Fibroblast of pulmonary artery (primary cell): ENCODE measurements around the gene SORCS2.

Experiments
- DNase-seq: peaks from one replicate; pipeline ENCODE4 v3.0.0-alpha.2; 2010; ENCODE audit warnings: low read depth
- H3K4me3 ChIP-seq: replicated peaks from 2 replicates; pipeline ENCODE4 v1.5.1; 2011; ENCODE audit warnings: low read depth, mild to moderate bottlenecking, control low read depth, low read length, moderate library complexity
- CTCF ChIP-seq: IDR thresholded peaks from 2 replicates; pipeline ENCODE4 v1.5.1; 2011; ENCODE audit warnings: mild to moderate bottlenecking, control low read depth, low read length, inconsistent platforms; ENCODE audit errors: missing control alignments

SORCS2 gene

DNA sequence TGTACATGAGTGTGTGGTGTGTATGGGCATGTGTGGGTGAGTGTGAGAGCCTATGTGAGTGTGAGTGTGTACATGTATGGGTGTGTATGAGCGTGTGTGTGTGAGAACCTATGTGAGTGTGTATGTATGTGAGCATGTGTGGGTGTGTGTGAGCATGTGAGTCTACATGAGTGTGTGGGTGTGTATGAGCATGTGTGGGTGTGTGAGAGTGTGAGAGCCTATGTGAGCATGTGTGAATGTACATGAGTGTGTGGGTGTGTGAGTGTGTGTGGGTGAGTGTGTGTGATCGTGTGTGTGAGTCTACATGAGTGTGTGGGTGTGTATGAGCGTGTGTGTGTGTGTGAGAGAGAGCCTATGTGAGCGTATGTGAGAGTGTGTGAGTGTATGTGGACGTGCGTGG lies 447.8 kb downstream of the SORCS2 start:
- H3K4me3 ChIP-seq = no peak overlapping the region
- no peak for TF ChIP-seq CTCF
- no peak for DNase-seq

DNA sequence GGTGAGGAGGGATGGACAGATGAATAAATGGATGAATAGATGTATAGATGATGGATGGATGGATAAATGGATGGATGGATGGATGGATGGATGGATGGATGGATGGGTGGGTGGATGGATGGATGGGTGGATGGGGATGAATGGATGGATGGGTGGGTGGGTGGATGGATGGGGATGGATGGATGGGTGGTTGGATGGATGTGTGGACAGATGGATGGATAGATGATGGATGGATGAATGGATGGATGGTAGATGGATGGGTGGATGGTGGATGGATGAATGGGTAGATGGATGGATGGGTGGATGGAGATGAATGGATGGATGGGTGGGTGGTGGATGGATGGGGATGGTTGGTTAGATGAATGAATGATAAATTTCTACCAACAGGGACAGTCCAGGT lies 449.4 kb downstream of the SORCS2 start:
- TF ChIP-seq CTCF = no peak
- no peak overlapping the region for H3K4me3 ChIP-seq
- no peak for DNase-seq

- H3K4me3 ChIP-seq = no peak overlapping the region
- no peak for DNase-seq
Observed at GRCh38 chr4:7642741-7643458, 450.6 kb downstream of the SORCS2 start.

GRCh38 chr4:7645158-7645557 lies 452.8 kb downstream of the SORCS2 start:
- no peak overlapping the region for H3K4me3 ChIP-seq
- no peak for TF ChIP-seq CTCF
- DNase-seq = no peak

More at GRCh38 chr4:7642741-7643458, 450.6 kb downstream of the SORCS2 start:
- no peak for TF ChIP-seq CTCF

DNA sequence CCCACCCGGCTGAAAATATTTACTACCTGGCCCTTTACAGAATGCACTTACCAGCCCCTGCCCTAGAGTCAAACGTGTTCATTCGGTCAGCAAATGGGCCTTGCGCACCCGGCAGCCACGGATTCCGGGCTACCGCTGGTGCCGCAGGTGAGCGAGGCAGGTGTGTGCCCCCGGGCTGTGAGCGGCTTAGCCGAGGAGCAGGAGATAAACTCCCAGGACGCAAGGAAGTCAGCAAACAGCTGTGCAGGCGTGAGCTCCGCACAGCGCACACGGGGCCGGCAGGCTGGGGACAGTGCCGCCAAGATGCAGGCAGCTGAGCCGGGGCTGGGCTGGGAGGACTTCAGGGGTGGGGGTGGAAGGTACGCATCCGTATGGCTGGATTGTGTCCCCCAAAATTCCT lies 453.6 kb downstream of the SORCS2 start:
- H3K4me3 ChIP-seq = no peak overlapping the region
- DNase-seq = no peak
- TF ChIP-seq CTCF = no peak

GRCh38 chr4:7646384-7647061 lies 454.2 kb downstream of the SORCS2 start:
- no peak for TF ChIP-seq CTCF
- DNase-seq = no peak
- no peak overlapping the region for H3K4me3 ChIP-seq
